GM23248 (cell line): ENCODE measurements around the gene MFSD6.

Source experiments
- EZH2 ChIP-seq: fragments of 200-600 bp; sonication (generic); IDR thresholded peaks from 2 replicates; pipeline ENCODE4 v1.6.1; 2018; ENCODE audit warnings: antibody characterized with exemption, mild to moderate bottlenecking; ENCODE audit not compliant: insufficient read depth, poor library complexity, severe bottlenecking
- EZH2phosphoT487 ChIP-seq: fragments of 200-600 bp; sonication (generic); IDR thresholded peaks from 2 replicates; pipeline ENCODE4 v1.6.1; 2018; ENCODE audit warnings: antibody characterized with exemption, moderate library complexity, mild to moderate bottlenecking, low read depth; ENCODE audit not compliant: insufficient read depth

GRCh38 chr2:190466819-190467446 is 58.8 kb downstream of the MFSD6 start:
- TF ChIP-seq EZH2 (no peak), EZH2phosphoT487 (no peak)
